Ureter (tissue), 1 donor: ENCODE measurements around the gene INPP5A. TPM values are rescaled to one million over a fixed set of nuclear protein-coding genes. Genes with fewer than 3 reads are reported as not detected.
"Not testable (repeated sequence)": the region's sequence is repeated elsewhere in the genome, so short reads cannot be mapped to it uniquely, and the experiment has no call there.

Experiments
- DNase-seq: peaks from one replicate; pipeline ENCODE4 v3.0.0-alpha.2; 2020; ENCODE audit warnings: low spot score
- total RNA-seq: library from RNA; stranded (reverse); gene quantifications from one replicate; pipeline ENCODE4 v1.2.4, GENCODE V29; 2023
- donor health status: DM: yes; HTN: yes; CAD: no.

The INPP5A gene
- total RNA-seq, 1 donor from 2014 or later, result 63.5 TPM

DNA sequence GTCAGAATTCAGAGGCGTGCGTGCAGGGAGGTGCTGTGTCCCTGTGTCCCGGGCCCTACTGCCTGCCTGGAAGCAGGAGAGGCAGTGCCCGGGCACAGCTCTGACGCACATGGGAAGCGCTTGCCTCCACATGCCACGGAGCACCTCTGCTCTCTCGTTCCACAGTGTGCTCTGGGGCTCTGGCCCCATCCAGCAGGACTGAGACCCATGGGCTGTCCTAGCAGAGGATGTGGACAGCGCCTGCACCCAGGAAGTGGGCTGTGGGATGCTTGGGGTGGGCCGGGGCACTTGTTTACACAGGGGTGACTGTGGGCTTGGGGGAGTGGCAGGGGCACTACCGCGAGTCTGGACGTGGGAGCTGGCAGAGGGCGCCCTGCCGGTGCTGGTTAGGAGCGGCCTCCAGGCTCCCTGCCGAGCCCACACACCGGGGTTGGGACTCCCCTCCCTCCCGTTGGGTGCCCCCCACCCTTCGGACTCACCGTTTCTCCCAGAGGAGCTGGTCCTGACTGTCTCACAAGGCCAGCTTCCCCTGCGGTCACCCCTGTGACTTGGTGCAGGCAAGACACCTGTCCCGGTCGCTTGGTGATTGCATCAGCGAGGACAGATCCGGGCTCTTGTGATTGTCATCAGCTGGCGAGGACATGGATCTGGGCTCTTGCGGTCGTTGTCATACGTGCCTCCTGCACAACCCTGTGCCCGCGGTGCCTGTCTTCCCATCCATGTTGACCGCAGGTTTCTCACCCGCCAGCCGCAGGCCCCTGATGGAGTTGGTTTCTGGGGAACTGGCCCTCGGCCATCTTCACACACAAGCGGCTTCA, 165.2 kb downstream of the INPP5A start:
- DNase-seq, result no peak

DNA sequence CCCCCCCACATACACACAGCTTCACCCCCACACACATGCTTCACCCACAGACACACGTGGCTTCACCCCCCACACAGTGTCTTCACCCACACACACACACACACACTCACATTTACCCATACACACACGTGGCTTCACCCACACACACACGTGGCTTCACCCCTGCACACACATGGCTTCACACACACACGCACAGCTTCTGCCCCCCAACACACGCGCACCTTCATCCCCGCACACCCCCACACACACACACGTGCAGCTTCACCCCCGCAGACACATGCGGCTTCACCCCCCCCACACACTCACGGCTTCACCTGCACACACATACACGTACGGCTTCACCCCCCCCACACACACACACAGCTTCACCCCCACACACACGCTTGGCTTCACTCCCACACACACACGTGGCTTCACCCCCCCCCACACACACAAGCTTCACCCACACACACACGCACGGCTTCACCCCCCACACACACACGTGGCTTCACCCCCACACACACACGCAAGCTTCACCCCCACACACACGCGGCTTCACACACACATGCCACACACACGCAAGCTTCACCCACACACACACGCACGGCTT, 165.9 kb downstream of the INPP5A start:
- DNase-seq, result no peak

DNA sequence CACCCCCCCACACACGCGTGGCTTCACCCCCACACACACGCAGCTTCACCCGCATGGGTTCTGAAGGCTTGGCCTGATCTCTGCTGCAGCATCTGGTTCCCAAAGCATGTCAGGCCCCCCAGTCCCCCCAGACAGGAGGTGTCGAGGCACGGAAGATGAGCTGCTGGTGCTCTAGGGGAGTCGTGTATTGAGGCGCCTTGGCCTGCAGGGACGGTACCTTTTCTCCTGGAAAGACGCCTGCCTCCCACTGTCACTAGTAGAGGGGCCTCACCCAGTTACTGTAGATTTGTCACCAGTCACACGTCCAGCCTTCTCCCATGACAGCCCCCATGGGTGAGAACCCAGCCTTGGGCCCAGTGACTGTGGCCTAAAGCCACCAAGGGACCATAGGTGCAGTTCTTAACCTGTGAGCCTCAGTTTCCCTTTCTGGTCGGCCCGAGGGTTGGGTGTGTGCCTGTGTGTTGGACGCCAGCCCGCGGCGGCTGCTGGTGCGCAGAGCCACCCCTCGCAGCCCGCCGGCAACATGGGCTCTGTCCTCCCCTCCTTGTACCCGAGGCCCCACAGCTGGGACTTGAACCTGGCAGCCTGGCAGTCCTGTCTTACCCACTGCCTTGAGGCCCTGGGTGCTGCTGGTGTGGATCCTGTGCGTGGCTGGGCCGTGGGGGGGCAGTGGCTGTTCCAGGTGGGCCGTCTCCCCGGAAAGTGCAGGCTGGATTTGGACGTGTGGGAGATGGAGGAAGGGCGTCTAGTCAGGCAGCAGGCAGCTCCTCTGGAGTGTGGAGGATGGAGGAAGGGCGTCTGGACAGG, 166.6 kb downstream of the INPP5A start:
- no peak for DNase-seq

DNA sequence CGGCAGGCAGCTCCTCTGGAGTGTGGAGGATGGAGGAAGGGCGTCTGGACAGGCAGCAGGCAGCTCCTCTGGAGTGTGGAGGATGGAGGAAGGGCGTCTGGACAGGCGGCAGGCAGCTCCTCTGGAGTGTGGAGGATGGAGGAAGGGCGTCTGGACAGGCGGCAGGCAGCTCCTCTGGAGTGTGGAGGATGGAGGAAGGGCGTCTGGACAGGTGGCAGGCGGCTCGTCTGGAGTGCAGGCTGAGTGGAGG, 167.2 kb downstream of the INPP5A start:
- not testable (repeated sequence) for DNase-seq

DNA sequence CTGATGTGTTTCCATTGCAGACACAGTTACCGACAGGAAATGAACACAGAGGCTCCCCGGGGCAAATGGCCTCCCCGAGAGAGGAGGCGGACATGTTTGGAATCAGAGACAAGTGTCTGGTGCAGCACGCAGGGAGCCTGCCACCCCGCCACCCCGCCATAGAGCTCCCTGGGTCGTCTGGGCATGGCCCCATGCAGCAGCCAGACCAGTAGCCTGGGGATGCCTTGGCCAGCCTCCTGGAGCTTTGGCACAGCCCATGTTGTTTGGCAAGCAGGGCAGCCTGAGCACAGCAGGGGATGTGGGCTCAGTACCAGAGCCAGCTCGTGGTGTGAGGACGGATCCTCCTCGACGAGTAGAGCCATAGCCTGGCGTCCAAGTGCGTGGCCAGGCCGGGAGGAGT, 167.6 kb downstream of the INPP5A start:
- no peak for DNase-seq

DNA sequence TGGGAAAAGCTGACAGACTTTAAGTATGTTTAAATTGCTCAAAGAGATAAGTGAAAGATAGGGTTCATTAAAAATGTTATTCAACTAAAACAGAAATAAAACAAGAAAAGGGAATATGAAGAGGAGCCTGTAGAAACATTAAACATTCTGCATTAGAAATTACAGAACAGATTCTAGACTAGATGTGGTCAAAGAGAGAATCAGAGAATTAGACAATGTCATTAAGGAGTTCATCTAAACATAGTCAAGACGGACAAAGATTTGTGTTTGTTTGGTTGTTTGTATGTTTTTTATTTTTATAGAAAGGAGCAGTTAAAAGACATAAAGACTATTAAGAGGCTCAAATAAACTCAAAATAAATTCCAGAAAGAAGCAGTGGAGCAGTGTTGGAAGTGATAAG, 168.4 kb downstream of the INPP5A start:
- DNase-seq, result no peak

DNA sequence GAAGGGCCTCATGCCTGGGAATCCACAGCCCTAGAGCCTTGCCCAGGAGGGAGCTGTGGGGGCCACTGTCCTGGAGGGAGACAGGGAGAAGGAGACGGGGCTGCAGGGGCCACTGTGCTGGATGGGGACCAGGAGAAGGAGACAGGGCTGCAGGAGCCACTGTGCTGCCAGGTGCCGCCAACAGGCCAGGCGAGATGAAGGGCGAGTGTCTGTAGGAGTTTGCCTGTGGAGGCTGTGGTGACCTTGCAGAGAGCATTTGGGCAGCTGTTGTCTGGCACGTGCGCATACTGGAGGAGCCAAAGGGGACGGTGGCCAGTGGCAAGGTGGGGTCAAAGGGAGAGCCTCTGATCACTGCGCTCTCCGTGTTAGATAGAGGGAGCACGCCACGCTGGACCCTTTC, 169.1 kb downstream of the INPP5A start:
- DNase-seq, result no peak

DNA sequence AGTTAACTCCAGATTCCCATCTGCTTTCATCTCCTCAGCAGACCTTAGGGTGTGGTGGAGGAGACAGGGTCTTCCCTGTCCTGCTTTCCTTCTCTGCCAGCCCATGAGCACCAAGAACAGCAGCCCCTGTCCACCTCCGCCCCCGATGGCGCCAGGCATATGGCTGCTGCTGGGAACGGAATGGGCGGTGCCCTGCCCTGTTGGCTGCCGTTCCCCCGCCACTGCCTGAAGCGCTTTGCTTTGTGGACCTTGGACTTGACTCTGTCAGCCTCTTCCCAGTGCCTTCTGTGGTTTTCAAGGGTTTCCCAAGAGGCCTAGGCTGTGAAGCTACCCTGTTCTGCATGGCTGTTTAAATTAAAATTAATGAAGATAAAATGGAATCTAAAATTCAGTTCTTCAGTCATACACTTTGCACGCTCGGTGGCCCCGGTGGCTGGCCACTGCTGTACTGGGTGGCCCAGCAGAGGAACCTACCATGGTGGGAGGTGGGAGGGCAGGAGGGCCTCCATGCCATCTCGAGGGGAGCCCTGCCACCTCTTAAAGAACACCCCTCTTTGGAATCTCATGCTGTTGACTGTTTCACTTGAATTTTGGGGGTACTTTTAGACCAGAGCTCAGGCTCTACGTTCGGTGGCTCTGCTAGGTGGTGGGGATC, 169.7 kb downstream of the INPP5A start:
- no peak for DNase-seq

DNA sequence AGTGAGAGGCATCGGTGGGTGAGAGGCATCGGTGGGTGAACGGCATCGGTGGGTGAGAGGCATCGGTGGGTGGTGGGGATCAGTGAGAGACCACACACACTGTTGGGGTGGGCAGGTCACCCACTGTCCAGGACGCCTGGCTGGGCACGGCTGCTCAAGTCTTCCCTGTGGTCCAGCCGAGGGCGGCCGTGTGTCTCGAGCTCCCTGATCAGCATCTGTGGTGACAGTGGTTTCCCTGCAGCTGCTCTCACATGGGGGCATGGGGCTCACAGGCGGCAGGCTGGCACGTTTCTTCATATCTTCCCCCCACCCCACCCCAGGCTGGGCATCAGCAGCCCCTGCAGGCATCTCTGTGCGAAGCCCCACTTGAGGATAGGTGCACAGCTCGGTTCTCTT, 170.2 kb downstream of the INPP5A start:
- DNase-seq, result no peak

DNA sequence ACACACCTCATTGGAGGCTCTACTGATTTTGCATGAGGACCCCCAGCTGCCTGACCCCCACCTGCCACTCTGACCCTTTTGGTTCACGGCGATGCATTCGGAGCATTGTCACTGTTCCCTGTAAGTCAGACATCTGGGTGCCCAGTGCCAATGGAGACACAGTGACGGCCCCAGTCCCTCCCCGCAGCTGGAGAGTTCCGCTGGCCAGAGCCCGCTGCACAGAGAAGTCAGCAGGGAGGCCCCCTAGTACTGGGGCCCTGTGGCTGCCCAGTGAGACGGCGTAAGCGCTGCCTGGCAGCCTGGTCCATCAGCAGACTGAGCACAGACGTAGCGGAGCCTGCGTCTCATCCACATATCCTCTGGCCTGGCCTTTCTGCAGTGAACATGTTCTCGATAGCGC, 170.9 kb downstream of the INPP5A start:
- no peak for DNase-seq

DNA sequence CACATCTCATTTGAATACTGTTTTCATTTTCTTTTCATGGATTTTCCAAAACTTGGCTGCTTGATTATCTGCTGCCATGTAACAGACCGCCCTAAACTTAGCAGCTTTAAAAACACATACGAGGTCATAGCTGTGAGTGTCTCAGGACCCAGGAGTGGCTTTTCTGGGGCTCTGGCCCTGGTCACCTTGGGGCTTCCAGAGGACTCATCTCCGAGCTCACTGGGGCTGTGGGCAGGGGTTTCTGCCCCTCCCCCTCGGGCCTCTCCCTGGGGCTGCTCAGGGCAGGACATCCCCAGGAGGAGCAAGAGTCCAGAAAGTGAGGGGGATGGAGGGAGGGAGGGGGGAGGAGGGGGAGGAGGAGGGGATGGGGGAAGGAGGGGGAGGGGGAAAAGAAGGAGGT, 171.3 kb downstream of the INPP5A start:
- DNase-seq, result no peak

DNA sequence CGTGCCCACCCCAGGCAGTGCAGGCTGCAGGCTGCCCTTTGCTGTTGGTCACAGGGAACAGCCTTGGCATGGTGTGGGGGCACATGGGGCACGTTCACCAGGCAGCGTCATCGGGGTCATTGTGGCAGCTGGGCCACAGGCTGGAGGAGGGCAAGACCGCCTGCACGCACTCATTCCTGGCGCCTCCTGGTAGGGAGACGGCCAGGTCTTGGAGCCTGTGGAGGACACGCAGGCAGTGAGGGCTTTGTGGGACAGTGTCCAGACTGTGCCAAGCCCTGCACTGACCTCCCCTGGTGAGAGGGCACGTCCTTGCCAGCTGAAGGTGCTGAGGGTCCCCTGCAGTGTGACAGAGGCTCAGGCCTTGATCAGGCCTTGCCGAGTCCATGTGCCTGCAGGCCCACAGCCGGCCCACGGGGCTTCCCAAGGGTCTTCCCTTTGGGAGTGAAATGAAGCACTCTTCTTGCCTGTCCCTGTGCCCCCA, 171.9 kb downstream of the INPP5A start:
- no peak for DNase-seq

DNA sequence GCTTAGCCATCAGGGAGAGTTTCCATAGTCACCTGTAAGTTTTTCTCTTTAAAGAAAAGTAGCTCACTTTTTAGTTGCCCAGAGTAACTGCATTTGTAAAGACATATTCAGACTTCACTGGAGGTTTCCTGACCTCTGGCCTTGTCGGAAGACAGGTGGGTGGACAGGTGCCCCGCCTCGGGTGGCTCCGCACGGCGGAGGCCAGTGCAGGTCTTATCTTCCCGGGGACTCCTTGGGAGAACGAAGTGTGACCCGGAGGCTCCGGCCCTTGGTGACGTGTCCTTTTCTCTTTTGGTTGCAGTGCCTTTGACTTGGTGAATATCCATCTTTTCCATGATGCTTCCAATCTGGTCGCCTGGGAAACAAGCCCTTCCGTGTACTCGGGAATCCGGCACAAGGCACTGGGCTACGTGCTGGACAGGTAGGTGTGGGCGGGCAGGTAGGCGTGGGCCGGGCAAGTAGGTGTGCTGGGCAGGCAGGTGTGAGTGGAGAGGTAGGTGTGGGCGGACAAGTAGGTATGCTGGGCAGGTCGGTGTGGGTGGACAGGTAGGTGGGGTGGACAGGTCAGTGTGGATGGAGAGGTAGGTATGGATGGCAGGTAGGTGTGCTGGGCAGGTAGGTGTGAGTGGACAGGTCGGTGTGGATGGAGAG, 172.6 kb downstream of the INPP5A start:
- no peak for DNase-seq

DNA sequence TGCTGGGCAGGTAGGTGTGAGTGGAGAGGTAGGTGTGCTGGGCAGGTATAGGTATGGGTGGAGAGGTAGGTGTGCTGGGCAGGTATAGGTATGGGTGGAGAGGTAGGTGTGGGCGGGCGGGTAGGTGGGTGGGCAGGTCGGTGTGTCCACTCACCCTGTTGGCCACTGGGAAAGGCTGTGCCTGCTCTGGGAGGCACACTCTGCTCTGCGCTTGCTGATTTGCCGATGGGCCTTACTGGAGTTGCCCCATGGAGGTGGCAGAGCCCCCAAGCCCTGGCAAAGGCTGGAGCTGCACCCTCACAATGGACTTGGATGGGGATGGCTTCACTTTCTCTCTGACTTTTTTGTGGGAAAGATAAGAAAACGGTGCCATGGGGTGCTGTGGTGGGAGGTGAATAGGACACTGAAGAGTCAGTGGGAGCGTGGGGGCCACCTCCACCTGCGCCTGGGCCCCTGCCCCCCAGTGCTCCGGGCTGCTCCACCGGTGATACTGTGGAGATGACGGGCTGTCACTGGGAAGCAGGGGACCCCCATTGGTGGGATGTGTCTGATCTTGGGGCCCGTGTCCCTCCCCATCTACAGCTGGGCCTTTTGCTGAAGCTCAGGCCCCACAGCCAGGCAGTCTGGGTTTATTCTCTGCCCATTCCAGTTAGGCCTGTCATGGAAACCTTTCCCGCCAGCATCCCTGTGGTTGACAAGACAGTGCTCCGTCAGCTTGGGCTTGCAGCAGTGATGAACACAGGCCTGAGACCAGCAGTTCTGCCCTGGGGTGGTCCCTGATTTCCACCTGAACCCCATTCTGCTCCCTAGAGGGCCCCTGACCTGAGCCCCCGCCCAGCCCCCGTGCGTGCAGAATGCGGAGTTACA, 173.4 kb downstream of the INPP5A start:
- no peak for DNase-seq

DNA sequence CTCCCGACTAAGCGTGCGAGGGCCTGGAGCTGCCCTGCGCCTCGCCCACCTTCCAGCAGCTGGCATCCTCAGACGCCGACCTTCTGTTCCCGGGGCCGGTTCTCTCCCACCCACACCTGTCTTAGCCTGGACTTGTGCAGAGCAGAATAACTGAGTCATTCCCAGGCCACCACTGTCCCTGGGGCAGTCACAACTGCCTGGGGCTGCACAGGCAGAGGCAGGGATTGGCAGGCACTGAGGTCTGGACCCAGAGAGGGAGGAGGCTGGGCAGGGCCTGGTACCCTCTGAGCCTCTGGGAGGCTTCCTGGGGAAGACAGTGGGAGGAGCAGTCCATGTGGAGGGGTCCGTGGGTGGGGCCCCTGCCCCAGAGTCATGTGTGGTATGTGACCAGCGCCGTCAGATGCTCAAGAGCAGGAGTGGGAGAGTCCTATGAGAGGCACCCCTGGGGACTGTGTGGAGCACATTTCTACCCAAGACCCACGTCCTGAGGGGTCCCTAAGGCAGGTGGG, 174.1 kb downstream of the INPP5A start:
- DNase-seq, result no peak

DNA sequence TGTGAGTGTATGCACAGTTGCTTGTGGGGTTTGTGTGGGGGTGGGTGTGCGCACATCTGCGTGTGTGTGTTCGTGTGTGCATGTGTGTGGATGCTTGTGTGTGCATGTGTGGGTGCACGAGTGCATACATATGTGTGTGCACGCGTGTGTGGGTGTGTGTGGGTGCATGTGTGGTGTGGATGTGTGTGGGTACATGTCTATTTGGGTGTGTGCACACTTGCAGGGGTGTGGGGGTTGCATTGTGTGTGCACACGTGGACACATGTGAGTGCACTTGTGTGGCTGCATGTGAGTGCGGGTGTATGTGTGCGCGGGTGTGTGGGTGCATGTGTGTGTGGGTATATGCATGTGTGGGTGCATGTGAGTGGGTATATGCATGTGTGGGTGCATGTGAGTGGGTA, 174.7 kb downstream of the INPP5A start:
- DNase-seq, result no peak

DNA sequence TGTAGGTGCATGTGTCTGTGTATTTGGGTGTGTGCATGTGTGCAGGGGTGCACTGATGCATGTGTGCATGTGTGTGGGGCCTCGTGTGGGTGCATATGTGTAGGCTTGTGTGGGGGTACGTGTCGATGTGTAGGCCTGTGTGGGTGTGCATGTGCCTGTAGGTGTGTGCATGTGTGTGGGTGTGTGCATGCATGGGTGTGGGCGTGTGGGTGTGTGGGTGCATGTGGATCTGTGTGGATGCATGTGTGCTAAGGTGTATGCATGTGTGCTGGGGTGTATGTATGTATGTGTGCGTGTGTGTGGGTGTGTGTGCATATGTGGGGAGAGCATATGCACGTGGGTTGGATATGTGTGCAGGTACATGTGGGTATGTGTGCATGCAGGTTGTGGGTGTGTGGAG, 175.2 kb downstream of the INPP5A start:
- no peak for DNase-seq

DNA sequence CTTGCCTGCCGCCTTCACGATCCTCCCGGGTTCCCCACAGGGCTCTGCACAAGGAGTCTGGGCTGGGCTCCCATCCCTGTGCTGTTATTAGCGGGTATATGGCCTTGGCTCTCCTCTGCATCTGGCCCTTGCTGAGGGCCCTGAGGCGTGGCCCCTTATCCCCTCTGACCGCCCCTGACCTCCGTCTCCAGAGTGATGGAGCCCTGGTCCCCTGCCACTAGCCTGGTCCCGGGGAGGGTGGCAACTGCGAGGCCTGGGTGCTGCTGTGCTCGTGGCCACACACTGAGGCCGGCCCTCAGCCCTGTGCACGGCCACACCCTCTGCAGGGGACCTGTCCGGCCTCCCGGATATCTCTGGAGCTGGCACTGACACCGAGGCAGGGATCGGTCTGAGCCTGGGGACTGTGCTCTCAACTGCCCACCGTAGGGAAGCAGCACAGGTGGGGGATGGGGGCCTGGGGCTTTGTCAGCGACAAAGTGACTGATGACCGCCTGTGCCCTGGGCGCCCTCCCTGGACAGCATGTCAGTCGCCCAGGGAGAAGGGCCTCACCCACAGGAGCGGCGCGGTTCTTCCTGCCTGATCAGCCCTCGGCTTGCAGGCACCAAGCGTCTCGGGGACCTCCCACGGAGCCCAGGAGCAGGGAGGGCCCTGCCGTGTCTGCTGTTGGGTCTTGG, 176.0 kb downstream of the INPP5A start:
- DNase-seq, result no peak

DNA sequence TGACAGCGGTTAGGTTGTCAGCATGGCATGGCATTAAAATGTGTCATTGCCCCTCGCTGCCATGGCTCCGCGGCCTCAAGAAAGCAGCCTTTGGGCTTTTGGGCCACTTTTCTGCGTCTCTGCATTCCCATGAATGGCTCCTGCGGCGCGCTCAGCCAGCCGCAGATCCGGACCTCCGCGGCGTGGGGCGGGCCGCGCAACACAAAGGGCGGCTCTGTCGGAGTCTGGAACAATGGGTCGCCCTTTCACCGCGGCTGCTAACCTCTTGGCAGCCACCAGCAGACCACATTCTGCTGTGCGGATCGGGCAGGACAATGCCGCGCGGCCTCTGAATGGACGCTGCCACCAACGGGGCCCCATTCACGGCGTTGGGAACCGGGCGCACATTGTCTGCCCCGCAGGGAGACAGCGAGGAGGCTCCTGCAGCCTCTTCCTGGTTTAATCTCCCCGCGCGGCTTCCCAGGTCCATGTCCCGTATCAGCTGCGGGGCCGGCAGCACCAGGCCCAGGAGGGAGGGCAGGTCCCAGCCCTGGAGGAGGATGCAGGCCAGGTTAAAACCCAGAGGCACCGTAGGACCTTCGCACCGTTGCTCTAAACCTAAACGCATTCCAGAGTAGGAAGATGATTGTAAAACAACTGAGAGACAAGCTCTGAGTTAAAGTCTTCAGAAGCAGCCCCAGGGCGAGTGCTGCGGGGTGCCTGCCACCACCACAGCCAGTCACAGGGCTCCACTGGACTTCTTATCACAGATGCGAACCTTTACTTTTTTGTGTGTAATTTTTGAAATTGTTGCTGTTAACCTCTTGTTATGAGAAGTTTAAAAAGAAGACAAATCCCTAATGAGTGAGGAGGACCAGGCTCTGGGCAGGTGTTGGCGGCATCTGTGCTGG, 176.8 kb downstream of the INPP5A start:
- no peak for DNase-seq
